Panc1 (cell line): ENCODE results near the gene GMEB1. TPM values are rescaled to one million over a fixed set of nuclear protein-coding genes. Genes with fewer than 3 reads are reported as not detected.
A peak's percentile ranks its signal among the peaks of the same experiment; 100 is the strongest.
"Not testable (repeated sequence)": the region's sequence is repeated elsewhere in the genome, so short reads cannot be mapped to it uniquely, and the experiment has no call there.

Experiments
- ATAC-seq: fragments of 200-7000 bp; cut with Tn5 transposase; 2 replicates; pipeline ENCODE4 v1.9.1; 2020; ENCODE audit warnings: mild to moderate bottlenecking, moderate library complexity
- BruUV-seq: library from RNA; stranded (reverse); fragments of 400-500 nt; replicated peaks from 2 replicates; lab custom pipeline; 2021; lab: Mats Ljungman, UMichigan
- CTCF ChIA-PET: fragments of 300-600 bp; sonication (Branson Sonifier 250); formaldehyde crosslinking; loops from one replicate; lab custom pipeline; 2022; ENCODE audit warnings: antibody characterized with exemption; lab: Charles Lee
- POLR2A ChIA-PET: fragments of 300-600 bp; sonication (Branson Sonifier 250); formaldehyde crosslinking; loops from one replicate; lab custom pipeline; 2022; ENCODE audit warnings: antibody characterized with exemption; lab: Charles Lee
- DNase-seq: peaks from one replicate; pipeline ENCODE4 v3.0.0-alpha.2; 2010; ENCODE audit warnings: low read depth, low spot score
- H3K27ac ChIP-seq: 2 replicates; pipeline ENCODE4 v1.5.1; 2011; ENCODE audit warnings: mild to moderate bottlenecking, low read length, inconsistent platforms
- H3K27me3 ChIP-seq: fragments of 200-500 bp; sonication (Bioruptor generic); 2 replicates; pipeline ENCODE4 v1.6.0; 2014; ENCODE audit warnings: low read length, inconsistent platforms; ENCODE audit not compliant: control insufficient read depth, insufficient read depth
- H3K36me3 ChIP-seq: fragments of 200-500 bp; sonication (Bioruptor generic); 2 replicates; pipeline ENCODE4 v1.5.1; 2014; ENCODE audit warnings: inconsistent platforms, mild to moderate bottlenecking, low read length, moderate library complexity; ENCODE audit not compliant: control insufficient read depth, insufficient read depth
- H3K4me1 ChIP-seq: 2 replicates; pipeline ENCODE4 v1.5.1; 2011; ENCODE audit warnings: inconsistent platforms, mild to moderate bottlenecking, low read length, moderate library complexity; ENCODE audit not compliant: control insufficient read depth, insufficient read depth
- H3K4me3 ChIP-seq, 2 experiments: 2 replicates each; pipeline ENCODE4 v1.5.1; 2011 to 2012; ENCODE audit warnings: low read depth in 2 of 2, low read length in 2 of 2, mild to moderate bottlenecking in 2 of 2, inconsistent platforms in 1 of 2, moderate library complexity in 1 of 2
- H3K9me3 ChIP-seq: fragments of 200-500 bp; sonication (Bioruptor generic); 2 replicates; pipeline ENCODE4 v1.5.1; 2014; ENCODE audit warnings: low read depth, mild to moderate bottlenecking, inconsistent platforms, low read length, moderate library complexity; ENCODE audit not compliant: control insufficient read depth, insufficient read depth
- CTCF ChIP-seq: fragments of 450-650 bp; IDR thresholded peaks from 2 replicates; pipeline ENCODE4 v1.5.1; 2017; ENCODE audit warnings: mild to moderate bottlenecking
- POLR2AphosphoS5 ChIP-seq: IDR thresholded peaks from 2 replicates; pipeline ENCODE4 v1.6.1; 2012; ENCODE audit warnings: mild to moderate bottlenecking, low read depth, low read length, moderate library complexity
- REST ChIP-seq, 2 experiments: IDR thresholded peaks; 2 replicates each; pipeline ENCODE4 v1.6.1; 2011 to 2012; ENCODE audit warnings: low read depth in 2 of 2, control low read depth in 1 of 2, low read length in 1 of 2, mild to moderate bottlenecking in 1 of 2, moderate library complexity in 1 of 2; ENCODE audit not compliant: insufficient read depth in 1 of 2
- SIN3A ChIP-seq: IDR thresholded peaks from 2 replicates; pipeline ENCODE4 v1.6.1; 2012; ENCODE audit warnings: low read depth, mild to moderate bottlenecking, low read length, moderate library complexity, borderline replicate concordance; ENCODE audit not compliant: insufficient read depth
- TCF7L2 ChIP-seq: IDR thresholded peaks from 2 replicates; pipeline ENCODE4 v1.6.1; 2011; ENCODE audit warnings: mild to moderate bottlenecking, low read depth, low read length, inconsistent platforms
- in situ Hi-C: cut with HindIII; loops from 2 replicates; pipeline ENCODE4 v1.10.0; 2016; ENCODE audit warnings: low sequenced_read_pairs, low pct_unique_long_range_greater_than_20kb
- intact Hi-C: fragments of 100-400 bp; cut with micrococcal nuclease; formaldehyde crosslinking; loops from one replicate; pipeline ENCODE4 v1.10.0; 2022; ENCODE audit not compliant: unreplicated experiment
- total RNA-seq: library from RNA; stranded (reverse); gene quantifications from one replicate; pipeline ENCODE4 v1.2.1, GENCODE V29; 2021; ENCODE audit not compliant: unreplicated experiment

GMEB1 gene
- total RNA-seq, 1 experiment from 2014 or later, result 13.8 TPM

- H3K36me3 ChIP-seq, result no peaks in the 10 kb centered on the region; the same call in 1 of the 2 replicates
- no TSS peak for BruUV-seq
- ChIA-PET CTCF (no interaction called here), POLR2A (interaction anchor here (0.6 kb wide), 1 partner anchor 236 kb away, joined by 3 read pairs; no protein-coding TSS in a partner anchor)
- DNase-seq, result no peak
- no peaks in the 10 kb centered on the region for H3K27me3 ChIP-seq
- in situ Hi-C loops (no loop called here), intact Hi-C loops (no loop called here)
- ATAC-seq, result no peak
- H3K4me1 ChIP-seq, result peaks cover 12% of the 10 kb centered on the region; the same call in 1 of the 2 replicates
- TF ChIP-seq REST (IDR thresholded peaks at IDR 0.05; ENCODE audit: insufficient read depth in 1 of 2, low read depth in 2 of 2, low read length in 1 of 2), result no peak
- no peak for TF ChIP-seq POLR2AphosphoS5
- TF ChIP-seq SIN3A, result no peak
- TF ChIP-seq CTCF, result no peak
- TF ChIP-seq TCF7L2, result no peak
- H3K4me3 ChIP-seq, result no peak overlapping the region
- H3K9me3 ChIP-seq, result no peaks in the 10 kb centered on the region
- no peak overlapping the region for H3K27ac ChIP-seq
These were observed 81.7 kb downstream of the GMEB1 start for GRCh38 chr1:28750330-28750729.

- BruUV-seq, H3K36me3 ChIP-seq, DNase-seq, in situ Hi-C loops, H3K4me3 ChIP-seq, H3K27ac ChIP-seq, ATAC-seq, H3K9me3 ChIP-seq, H3K27me3 ChIP-seq, intact Hi-C loops: not testable (repeated sequence)
- POLR2A ChIA-PET, result interaction anchor here (0.6 kb wide), 1 partner anchor 237 kb away, joined by 3 read pairs; no protein-coding TSS in a partner anchor
- CTCF ChIA-PET, result interaction anchor here (0.6 kb wide), 1 partner anchor 373 kb away, joined by 3 read pairs; no protein-coding TSS in a partner anchor
- H3K4me1 ChIP-seq, result peaks cover 12% of the 10 kb centered on the region; the same call in 1 of the 2 replicates
These were observed 82.2 kb downstream of the GMEB1 start for GRCh38 chr1:28750771-28751294.

- intact Hi-C loops, result no loop called here
- Histone ChIP-seq H3K4me3 (no peak overlapping the region), H3K27me3 (no peaks in the 10 kb centered on the region), H3K4me1 (peaks cover 12% of the 10 kb centered on the region; the same call in 1 of the 2 replicates), H3K36me3 (peaks cover 9% of the 10 kb centered on the region; the same call in 1 of the 2 replicates), H3K27ac (no peak overlapping the region), H3K9me3 (no peaks in the 10 kb centered on the region)
- in situ Hi-C loops, result no loop called here
- POLR2A ChIA-PET, result no interaction called here
- DNase-seq, result no peak
- CTCF ChIA-PET, result interaction anchor here (0.6 kb wide), 1 partner anchor 373 kb away, joined by 3 read pairs; no protein-coding TSS in a partner anchor
- ATAC-seq, result no peak
- BruUV-seq, result TSS peak; percentile 21
- no peak for TF ChIP-seq TCF7L2
- TF ChIP-seq REST (IDR thresholded peaks at IDR 0.05; ENCODE audit: insufficient read depth in 1 of 2, low read depth in 2 of 2, low read length in 1 of 2), result no peak
- TF ChIP-seq POLR2AphosphoS5, result no peak
- no peak for TF ChIP-seq SIN3A
- TF ChIP-seq CTCF, result no peak
These were observed 82.9 kb downstream of the GMEB1 start for GRCh38 chr1:28751315-28752060.
